IMR-90 (cell line): ENCODE results near the gene KAZN.

Experiments
- BHLHE40 ChIP-seq: fragments of 150-350 bp; IDR thresholded peaks from 2 replicates; pipeline ENCODE4 v1.6.1; 2016; ENCODE audit warnings: mild to moderate bottlenecking, low read depth, low read length
- CTCF ChIP-seq: conservative IDR thresholded peaks from 2 replicates; pipeline ENCODE4 v1.5.1; 2012; ENCODE audit warnings: mild to moderate bottlenecking, low read depth, low read length, improper control_type of control experiment
- POLR2A ChIP-seq: IDR thresholded peaks from 2 replicates; pipeline ENCODE4 v1.6.1; 2012; ENCODE audit warnings: mild to moderate bottlenecking, low read depth, low read length
- RAD21 ChIP-seq: IDR thresholded peaks from 2 replicates; pipeline ENCODE4 v1.6.1; 2012; ENCODE audit warnings: low read length, improper control_type of control experiment
- RFX5 ChIP-seq: IDR thresholded peaks from 2 replicates; pipeline ENCODE4 v1.8.0; 2012; ENCODE audit warnings: low read depth, mild to moderate bottlenecking, low read length, moderate library complexity

GRCh38 chr1:14672005-14672404 is 73.5 kb downstream of the KAZN start:
- no peak for TF ChIP-seq POLR2A
- no peak for TF ChIP-seq CTCF
- TF ChIP-seq RFX5: no peak
- TF ChIP-seq BHLHE40: no peak
- no peak for TF ChIP-seq RAD21
